GM21526 (cell line): ENCODE data around the gene ST3GAL5.
"Not testable (repeated sequence)": the region's sequence is repeated elsewhere in the genome, so short reads cannot be mapped to it uniquely, and the experiment has no call there.

ENCODE experiments used
- ATAC-seq: cut with Tn5 transposase; IDR thresholded peaks from one replicate; pipeline ENCODE4 v1.9.1; 2021; ENCODE audit warnings: moderate library complexity; ENCODE audit not compliant: unreplicated experiment, low FRiP score

The ST3GAL5 gene

DNA sequence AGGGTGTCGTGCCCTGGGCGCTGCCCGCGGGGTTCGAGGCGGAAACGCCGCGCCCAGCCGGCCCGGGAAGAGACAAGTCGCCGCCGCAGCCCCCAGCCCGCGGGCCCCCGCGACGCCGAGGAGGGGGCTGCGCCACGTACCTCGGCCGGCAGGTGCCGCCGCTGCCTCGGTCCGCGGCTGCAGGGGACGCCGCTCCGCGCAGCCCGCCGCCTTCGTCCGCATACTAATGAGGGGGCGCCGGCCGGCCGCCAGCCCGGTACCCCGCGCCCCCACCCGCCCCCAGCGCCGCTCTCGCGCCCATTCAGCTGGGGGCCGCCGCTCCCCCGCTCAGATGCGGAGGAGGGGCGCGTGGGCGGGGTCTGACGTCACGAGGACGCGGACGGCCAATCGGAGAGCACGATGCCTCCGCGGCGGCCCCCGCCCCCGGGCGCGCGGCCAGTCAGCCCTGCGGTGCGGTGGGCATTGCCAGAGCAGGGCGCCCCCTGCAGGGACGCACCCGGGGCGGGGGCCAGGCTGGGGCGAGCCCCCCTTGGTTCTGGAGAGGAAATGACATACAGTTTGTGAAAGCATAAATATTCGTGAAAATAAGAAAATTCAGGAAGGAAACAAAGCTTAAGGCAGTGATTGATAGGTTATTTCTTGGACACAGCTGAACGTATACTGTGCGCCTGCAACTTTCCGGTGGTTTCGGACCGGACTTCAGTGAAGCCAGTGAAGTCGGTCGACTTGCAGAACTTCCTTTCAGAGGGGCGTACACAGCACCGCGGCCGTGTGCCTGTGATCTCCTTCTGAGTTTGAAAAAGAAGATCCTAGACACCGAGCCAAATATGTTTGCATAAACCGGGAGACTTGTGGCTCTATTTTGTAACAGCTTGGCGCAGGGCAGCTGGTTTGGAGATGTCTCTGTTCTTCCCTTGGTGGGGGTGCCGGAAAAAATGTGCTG lies at the start of gene ST3GAL5:
ST3GAL5 (minus strand) TSS at position 307 of the 943 bp plus-strand sequence; CDS start at position 222, 85 bp downstream.
- ATAC-seq = peak; percentile 77

DNA sequence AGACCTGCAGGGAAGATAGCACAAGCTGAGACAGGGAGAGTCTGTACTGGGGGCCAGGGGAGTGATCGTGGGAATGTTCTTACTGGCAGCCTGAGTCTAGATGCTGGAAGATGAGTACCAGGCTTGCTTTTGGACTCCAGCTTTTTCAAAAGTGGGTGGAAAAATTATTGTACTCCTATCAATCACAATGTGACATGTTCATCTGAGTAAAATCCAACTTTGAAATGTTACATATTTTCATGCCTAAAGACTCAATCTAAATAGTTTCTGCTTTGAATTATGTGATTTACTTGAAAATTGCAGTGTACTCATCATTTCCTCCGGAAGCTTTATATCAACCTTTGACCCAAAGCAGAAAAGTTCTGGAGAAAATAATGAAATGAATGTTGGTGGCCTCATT lies 49.7 kb upstream of the ST3GAL5 start:
- ATAC-seq = no peak

DNA sequence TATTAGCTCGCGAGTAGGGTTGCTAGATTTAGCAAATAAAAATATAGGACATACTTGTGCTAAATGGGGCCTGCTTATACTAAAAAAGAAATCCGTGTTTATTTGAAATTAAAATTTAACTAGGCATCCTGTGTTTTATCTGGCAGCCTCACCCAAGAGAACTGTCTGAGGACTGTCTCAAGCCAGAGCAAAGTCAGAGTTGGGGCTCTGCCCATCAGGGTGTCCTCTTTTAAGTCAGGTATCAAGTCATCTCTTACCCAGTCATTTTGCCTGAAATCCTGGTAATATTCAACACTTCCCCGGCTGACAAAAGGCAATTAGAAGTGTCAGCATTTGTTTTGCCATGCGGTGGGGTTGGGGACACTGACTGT lies 48.3 kb upstream of the ST3GAL5 start:
- ATAC-seq = no peak

DNA sequence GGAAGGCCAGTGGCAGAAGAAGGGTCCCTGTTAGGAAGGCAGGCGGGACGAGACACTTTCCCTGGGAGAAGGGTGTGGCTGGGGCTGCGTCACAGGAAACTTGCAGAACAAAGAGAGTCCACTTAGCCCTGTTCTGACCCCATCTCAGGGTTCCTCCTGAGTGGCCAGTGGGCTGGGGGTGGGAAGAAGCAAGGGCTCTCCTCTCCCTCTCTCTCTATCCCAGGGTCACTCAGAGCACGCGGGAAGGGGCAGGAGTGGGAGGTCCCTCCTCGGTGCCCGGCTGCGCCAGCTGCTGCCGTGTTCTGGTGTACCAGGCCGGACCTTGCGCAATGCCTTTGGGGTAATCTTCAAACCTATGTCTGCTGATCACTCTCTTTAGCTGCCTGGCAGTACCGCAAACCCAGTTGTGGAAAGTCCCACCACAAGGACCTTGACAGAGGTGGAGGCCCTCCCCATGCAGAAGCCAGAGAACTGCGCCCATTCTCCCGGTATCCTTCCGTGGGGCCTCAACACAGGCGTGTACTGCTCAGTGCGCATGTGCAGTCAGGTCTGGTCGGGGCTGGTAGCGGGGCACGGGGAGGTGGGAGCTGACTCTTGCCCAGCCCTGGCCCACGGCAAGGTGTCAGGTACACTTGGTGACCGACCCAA lies 47.8 kb upstream of the ST3GAL5 start:
- ATAC-seq = no peak

DNA sequence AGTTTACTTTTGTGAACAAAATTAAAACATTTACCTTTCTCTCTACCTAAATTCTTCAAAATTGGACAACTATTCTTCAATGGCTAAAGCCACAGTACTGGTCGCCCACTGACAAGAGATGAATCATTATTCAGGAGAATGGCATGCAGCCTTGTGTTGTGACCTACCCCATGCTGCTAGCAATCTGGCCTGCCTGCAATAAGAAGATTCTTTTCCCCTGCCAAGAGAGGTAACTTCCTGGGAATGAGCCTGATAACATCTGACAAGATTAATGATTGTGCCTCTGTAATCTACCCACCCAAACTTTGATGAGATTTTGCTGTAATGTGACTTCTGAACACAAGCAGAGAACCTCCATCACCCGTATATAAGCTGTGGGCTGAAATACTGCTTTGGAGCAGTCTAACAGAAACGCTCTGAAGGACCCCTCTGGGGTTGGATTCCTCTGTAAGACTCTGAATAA lies 47.0 kb upstream of the ST3GAL5 start:
- ATAC-seq = no peak

DNA sequence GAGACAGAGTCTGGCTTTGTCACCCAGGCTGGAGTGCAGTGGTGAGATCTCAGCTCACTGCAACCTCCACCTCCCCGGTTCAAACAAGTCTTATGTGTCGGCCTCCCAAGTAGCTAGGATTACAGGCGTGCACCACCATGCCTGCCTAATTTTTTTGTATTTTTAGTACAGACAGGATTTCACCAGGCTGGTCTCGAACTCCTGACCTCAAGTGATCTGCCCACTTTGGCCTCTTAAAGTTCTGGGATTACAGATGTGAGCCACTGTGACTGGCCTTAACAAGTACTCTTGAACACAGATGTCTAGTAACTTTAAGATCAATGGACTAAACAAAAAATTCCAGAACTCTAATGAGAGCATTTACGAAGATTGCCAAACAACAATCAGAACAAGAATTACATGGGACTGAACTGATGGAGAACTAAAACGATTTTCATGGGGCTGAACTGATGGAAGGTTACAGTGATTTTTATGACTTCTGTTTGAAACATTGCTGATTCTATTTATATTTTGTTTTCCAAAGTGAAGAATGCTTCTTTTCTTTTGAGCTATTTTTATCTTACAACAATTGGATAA lies 46.5 kb upstream of the ST3GAL5 start:
- no peak for ATAC-seq

DNA sequence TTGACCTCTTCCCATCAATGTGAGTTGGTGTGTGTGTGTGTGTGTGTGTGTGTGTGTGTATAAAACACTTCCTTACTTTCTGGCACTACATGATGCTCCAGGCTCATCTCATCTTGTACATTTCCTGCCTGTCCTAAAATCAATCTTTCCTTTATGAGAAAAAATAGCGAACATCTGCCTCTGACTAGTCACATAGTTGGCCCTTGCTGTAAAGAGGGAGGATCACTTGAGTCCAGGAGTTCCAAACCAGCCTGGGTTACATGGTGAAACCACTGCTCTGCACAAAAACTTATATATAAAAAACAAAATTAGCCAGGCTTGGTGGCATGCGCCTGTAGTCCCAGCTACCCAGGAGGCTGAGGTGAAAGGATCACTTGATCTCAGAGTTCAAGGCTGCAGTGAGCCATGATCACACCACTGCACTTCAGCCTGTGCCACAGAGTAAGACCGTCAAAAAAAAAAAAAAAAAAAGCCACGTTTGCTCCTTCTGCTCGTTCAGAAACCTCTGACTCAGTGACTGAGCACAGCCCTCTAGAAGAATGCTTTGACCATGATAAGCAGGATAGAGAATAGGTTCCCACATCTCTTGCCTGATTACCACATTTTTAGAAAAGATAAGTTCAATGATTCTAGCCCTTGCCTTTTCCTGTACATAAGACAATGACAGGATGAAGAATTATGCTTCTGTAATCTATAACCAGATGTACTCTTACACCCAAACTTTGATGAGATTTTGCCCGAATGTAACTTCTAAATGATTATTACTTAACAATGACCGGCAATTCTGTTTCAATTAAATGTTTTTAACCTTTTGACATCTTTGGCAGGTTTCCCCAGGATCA lies 45.2 kb upstream of the ST3GAL5 start:
- ATAC-seq = no peak

DNA sequence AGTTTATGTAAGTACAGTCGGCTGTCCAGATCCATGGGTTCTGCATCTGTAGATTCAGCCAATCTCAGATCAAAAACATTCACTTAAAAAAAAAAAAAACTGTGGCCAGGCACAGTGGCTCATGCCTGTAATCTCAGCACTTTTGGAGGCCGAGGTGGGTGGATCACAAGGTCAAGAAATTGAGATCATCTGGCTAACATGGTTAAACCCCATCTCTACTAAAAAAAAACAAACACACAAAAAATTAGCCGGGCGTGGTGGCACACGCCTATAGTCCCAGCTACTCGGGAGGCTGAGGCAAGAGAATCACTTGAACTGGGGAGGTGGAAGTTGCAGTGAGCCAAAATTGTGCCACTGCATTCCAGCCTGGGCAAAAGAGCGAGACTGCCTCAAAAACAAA lies 42.4 kb upstream of the ST3GAL5 start:
- ATAC-seq = not testable (repeated sequence)

DNA sequence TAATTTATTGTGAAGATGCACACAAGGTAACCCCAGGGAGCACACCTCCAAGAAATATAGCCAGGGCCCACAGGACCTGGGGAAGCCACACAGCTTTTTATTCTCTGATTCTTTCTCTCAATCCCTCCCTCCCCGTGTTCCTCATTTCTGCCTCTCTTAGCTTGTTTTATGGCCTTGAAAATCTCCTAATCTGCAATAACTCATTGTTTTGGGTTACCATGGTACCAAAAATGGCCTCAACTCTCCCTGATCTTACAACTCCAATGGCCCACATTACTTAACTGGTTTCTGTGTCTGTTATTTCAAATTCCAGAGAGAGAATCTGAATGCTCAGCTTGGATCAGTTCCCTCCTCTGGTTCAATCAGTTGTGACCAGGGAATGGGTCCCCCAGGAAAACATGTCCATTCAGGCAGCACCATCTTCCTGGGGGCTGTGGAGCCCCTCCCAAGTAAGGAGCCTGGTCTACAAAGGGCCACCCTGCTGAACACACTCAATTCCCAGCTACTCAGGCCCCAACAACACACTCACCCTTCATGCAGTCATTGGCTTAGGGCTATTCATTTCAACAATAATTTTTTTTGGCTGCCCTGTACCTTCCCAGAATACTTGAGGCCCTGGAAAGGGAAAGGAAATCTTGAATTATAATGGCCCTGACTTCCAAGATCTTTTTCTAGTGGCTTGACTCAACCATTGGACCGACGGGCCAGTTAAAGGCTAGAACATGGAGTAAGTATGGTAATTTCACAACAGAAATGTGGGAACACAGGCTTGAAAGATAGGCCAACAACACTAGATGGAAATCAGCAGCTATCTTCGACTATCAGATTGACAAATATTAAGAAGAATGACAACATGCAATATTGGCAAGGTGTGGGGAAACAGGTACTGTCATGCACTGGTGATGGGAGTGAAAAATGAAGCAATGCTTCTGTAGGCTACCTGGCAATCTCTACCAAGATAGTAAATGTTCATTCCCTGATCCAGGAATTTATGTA lies 41.6 kb upstream of the ST3GAL5 start:
- no peak for ATAC-seq

DNA sequence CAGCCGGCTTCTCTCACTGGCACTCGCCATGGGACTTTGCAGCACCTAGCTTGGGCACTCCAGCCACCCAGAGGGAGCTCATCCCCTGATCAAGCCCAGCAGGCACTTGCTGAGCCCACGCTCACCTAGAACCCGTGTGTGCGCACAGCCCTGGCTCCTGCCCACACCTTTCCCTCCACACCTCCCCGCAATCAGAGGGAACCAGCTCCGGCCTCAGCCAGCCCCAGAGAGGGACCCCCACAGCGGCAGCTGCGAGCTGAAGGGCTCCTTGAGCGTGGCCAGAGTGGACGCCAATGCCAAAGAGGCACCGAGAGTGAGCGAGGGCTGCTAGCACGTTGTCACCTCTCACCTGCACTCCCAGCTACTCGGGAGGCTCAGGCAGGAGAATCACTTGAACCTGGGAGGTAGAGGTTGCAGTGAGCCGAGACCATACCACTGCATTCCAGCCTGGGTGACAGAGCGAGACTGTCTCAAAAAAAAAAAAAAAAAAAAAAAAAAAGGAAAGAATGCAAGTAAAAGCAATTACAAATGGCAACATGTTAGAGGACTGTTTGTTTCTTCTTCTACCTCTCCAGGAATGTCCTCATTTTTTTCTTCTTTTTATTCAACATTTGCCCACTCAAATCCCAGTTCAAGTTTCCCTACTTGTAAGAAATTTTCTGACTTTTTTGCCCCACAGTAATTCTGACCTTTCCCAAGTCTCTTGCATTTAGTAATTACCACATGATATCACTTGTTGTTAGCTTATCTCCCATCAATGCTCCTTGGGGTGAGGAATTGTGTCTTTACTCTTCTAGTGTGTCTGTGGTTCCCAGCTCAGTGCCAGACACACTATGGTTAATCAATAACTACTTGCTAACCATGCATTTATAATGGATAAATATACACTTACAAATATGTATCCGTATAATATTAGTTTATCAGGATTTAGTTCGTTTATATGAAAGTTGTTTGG lies 40.6 kb upstream of the ST3GAL5 start:
- no peak for ATAC-seq

DNA sequence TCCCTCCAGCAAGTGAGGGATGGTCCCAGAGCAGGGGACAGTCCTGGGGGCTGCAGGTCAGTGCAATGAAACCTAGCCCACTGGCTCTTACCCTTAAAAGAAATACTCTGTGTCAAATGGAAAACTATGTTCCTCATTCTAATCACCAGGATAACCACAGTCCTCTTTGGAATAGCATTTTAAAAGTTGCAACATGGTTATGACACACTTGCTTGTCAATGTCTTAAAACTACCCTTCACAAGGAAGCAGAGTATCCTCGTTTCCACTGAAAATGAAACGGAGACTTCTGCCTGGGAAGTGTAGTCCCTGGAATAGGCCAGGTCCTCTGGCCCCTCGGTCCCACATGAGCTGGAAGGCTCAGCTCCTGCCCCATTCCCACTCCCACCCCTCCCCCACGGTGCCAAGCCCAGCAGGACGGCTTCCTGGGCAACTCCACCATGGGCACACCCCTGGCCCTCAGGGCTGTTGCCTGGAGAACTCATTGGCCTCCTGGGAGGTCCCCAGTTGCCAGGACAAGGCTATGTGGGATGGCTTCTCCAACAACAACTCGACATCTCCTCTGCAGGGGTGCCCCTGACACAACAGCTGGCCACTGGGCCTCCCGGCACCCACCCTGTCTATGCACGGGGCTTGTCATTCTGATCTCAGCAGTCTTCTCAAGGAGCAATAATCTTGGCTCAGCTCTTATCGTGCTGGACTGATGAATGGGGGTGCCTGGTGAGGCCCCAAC lies 38.3 kb upstream of the ST3GAL5 start:
- no peak for ATAC-seq

DNA sequence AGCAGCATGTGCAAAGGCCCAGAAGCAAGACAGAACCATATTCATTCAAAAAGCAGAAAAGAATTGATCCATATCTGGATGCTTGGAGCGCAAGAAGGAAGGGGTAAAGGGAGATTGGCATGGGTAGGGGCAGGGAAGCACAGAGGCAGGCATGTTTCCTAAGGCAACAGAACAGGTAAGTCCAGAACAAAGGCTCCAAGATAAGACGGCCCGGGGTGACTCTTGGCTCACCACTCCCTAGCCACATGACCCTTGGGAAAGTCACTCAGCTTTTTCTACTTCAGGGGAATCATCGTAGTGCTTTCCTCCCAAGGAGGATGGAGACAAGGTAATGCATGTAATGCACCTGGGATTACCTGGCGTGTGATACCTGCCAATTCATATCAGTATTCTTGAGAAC lies 37.7 kb upstream of the ST3GAL5 start:
- no peak for ATAC-seq

DNA sequence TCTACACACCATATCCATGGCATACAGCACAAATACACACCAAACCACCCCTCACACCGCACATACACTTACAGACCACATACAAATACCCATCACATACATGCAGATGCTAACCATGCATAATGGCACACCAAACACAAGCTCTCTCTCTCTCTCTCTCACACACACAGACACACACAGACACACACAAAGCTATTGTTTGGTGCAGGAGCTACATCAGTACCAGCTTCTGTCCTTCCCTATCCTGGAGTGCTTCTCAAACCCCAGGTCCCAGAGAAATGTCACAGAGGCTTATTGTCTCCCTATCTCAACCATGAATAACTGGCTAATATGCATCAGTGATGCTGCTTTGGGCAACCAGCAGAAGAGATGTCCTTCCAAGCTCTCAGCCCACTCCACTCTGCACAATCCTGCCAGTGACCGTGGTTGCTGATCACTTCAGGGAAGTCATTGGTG lies 36.5 kb upstream of the ST3GAL5 start:
- ATAC-seq = no peak

DNA sequence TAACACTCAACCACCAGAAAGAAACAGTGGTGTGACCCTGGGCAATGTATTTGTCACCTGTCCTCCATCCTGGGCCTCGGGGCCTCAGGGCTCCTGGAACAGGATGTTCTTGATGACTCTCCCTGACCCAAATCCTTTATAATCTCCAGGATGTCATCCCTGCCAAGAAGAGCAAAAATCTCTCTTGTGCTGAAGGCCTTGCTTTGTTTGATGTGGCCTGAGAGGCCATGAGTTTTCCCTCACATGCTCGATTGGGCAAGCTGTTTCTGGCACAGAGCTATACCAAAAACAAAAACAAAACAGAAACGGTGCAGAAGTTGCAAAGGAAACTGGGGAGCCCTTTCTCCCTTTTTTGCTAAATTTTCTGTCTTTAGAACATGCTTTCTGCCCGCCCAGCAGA lies 35.7 kb upstream of the ST3GAL5 start:
- no peak for ATAC-seq

DNA sequence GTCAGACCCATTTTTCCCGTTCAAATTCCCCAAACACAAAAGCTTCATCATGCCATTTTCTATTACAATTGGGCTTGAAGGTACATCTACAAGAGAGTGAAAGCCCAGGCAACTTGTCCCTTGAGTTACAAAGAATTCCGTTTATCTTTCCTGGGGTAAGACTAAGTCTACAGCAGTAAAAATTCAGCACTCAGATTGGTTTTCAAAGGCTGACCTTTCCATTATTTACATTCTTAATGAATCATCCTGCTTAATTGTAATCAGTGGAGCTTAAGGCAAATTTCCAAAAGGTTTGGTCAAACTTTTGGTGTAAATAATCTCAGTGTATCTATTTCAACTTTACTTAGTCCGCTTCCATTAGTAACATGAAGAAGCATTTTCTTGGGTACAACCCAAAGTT lies 33.4 kb upstream of the ST3GAL5 start:
- ATAC-seq = no peak

DNA sequence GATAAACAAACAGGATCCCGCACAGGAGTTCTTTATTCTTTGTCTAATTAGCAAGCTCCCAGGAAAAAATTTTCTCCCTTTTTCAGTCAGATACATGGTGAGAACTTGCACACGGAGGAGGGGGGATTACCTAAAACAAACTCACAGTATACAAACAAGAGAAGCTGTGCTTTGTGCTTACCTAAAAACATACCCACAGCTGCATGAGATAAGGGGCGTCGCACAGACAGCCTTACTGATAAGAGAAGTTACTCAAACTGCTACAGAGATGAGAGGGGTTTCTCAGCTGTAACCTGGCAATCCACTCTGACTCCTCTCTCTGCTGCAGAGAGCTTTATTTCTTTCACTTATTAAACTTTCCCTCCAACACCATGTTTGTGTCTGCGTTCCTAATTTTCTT lies 32.9 kb upstream of the ST3GAL5 start:
- no peak for ATAC-seq

DNA sequence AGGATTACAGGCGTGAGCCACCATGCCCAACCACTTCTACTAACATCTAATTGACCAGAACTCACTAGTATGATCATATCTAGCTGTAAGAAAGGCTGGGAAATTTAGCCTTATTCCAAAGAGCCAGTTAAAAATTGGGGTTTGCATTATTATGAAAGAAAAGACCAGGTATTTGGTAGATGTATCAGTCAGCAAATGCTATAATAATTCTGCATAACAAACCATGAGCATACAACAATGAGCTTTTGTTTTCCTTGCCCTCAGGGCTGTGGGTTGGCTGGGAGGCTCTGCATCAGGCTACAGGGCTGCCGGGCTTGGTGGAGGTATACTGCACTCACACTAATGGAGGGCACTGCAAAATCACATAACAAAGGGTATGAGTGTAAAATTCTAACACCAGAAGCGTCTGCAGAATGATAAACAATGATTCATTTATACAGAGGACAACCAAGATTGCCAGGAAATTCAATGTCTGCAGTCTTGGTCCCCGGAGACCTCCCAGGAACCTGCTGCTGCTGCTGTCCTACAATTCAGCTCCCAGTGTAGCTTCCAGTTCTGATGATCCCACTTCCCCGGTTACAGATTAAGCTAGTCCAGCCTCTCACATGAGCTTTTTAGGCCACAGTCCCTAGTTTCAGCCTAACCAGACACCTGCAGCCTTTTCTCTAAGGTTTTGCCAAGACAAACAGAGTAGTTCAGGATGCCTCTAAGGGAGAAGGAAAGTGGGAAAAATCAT lies 32.2 kb upstream of the ST3GAL5 start:
- ATAC-seq = no peak
